DOHH2 (cell line): ENCODE data around the gene KIF2A.

Experiments used
- H3F3A ChIP-seq: fragments of 200-600 bp; sonication (generic), shearing (Covaris generic); 2 replicates; pipeline ENCODE4 v1.6.0; 2016; ENCODE audit warnings: antibody characterized with exemption, mild to moderate bottlenecking; ENCODE audit not compliant: control insufficient read depth, insufficient read depth
- H3K27ac ChIP-seq: fragments of 200-600 bp; sonication (generic); 2 replicates; pipeline ENCODE4 v1.5.1; 2014; ENCODE audit warnings: low read depth, mild to moderate bottlenecking, low read length, moderate library complexity
- H3K27me3 ChIP-seq: fragments of 200-600 bp; sonication (generic); 2 replicates; pipeline ENCODE4 v1.6.1; 2014; ENCODE audit warnings: mild to moderate bottlenecking, low read length, mixed read lengths; ENCODE audit not compliant: control insufficient read depth
- H3K36me3 ChIP-seq: fragments of 200-600 bp; sonication (generic); 2 replicates; pipeline ENCODE4 v1.6.1; 2014; ENCODE audit warnings: mild to moderate bottlenecking, low read length, moderate library complexity, mixed read lengths; ENCODE audit not compliant: control insufficient read depth
- H3K4me1 ChIP-seq: fragments of 200-600 bp; sonication (generic); 2 replicates; pipeline ENCODE4 v1.6.1; 2014; ENCODE audit warnings: mild to moderate bottlenecking, low read length, mixed read lengths; ENCODE audit not compliant: control insufficient read depth
- H3K4me2 ChIP-seq: fragments of 200-600 bp; sonication (generic); 2 replicates; pipeline ENCODE4 v1.6.0; 2014; ENCODE audit warnings: mild to moderate bottlenecking, low read length, moderate library complexity
- H3K4me3 ChIP-seq: fragments of 200-600 bp; sonication (generic); 2 replicates; pipeline ENCODE4 v1.5.1; 2014; ENCODE audit warnings: mild to moderate bottlenecking, low read length, mixed read lengths
- H3K79me2 ChIP-seq: fragments of 200-600 bp; sonication (generic); 2 replicates; pipeline ENCODE4 v1.6.1; 2014; ENCODE audit warnings: mild to moderate bottlenecking, low read length, mixed read lengths; ENCODE audit not compliant: control insufficient read depth
- H3K9me2 ChIP-seq: fragments of 200-600 bp; sonication (generic); replicated peaks from 2 replicates; pipeline ENCODE4 v1.6.1; 2014; ENCODE audit warnings: mild to moderate bottlenecking, low read length, mixed read lengths; ENCODE audit not compliant: control insufficient read depth
- H3K9me3 ChIP-seq: fragments of 200-600 bp; sonication (generic); 2 replicates; pipeline ENCODE4 v1.6.1; 2014; ENCODE audit warnings: antibody characterized with exemption, low read length, mixed read lengths; ENCODE audit not compliant: control insufficient read depth, insufficient read depth
- H4K20me1 ChIP-seq: fragments of 200-600 bp; sonication (generic); 2 replicates; pipeline ENCODE4 v1.6.0; 2014; ENCODE audit warnings: low read depth, mild to moderate bottlenecking, antibody characterized with exemption, low read length, moderate library complexity; ENCODE audit not compliant: control insufficient read depth, insufficient read depth
- EZH2phosphoT487 ChIP-seq: fragments of 200-600 bp; sonication (generic); IDR thresholded peaks from 2 replicates; pipeline ENCODE4 v1.6.1; 2017; ENCODE audit warnings: borderline replicate concordance, mild to moderate bottlenecking, antibody characterized with exemption, low read length, moderate library complexity, mixed read lengths
- TF ChIP-seq, protein P1 (sequence below): fragments of 200-600 bp; sonication (generic); IDR thresholded peaks from one replicate; pipeline ENCODE4 v1.5.1; 2014; ENCODE audit warnings: antibody characterized with exemption, mild to moderate bottlenecking, low read depth, low read length; ENCODE audit not compliant: poor library complexity, severe bottlenecking

Gene KIF2A

DNA sequence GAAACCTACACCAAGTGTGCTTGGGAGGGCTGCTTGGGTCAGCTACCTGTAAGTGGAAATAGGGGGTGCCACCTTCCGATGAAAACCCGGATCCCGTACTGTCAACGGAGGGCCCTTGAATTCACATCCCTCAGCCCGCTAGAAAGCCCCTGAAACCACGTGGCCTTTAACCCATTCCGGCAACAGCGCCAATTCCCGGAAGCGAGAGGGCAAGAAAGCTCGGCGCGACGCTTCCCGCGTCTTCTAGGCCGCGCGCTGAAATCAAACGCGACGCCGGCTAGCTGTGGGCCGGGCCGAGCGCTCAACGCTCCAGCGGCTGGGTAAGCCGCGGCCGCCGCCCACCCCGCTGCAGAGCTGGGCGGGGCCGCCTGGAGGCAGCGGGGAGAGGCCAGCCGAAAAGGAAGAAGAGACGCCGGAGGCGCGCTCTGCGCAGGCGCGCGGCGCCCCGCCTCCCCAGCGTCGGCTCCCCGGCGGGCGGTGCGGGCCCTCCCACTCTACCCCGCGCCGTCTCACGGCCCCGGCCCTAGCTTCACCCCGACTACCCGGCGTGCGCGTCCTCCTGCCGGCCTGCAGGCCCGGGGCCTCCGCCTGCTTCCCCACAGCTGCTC lies at the start of gene KIF2A:
Gene KIF2A, plus strand, starts transcription at position 492 of the 608 bp plus-strand sequence. CDS start 267 bp downstream, outside the sequence.
- no peaks in the 10 kb centered on the region for H3K27me3 ChIP-seq
- H3K4me2 ChIP-seq, result peak within 1 kb of the TSS; percentile 93
- H3K9me3 ChIP-seq, result no peaks in the 10 kb centered on the region
- H3K4me1 ChIP-seq, result peaks cover 42% of the 10 kb centered on the region
- no peaks in the 10 kb centered on the region for H3F3A ChIP-seq
- TF ChIP-seq, protein P1, sequence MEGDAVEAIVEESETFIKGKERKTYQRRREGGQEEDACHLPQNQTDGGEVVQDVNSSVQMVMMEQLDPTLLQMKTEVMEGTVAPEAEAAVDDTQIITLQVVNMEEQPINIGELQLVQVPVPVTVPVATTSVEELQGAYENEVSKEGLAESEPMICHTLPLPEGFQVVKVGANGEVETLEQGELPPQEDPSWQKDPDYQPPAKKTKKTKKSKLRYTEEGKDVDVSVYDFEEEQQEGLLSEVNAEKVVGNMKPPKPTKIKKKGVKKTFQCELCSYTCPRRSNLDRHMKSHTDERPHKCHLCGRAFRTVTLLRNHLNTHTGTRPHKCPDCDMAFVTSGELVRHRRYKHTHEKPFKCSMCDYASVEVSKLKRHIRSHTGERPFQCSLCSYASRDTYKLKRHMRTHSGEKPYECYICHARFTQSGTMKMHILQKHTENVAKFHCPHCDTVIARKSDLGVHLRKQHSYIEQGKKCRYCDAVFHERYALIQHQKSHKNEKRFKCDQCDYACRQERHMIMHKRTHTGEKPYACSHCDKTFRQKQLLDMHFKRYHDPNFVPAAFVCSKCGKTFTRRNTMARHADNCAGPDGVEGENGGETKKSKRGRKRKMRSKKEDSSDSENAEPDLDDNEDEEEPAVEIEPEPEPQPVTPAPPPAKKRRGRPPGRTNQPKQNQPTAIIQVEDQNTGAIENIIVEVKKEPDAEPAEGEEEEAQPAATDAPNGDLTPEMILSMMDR, result no peak
- TF ChIP-seq EZH2phosphoT487, result no peak
- peaks cover 46% of the 10 kb centered on the region for H3K79me2 ChIP-seq
- peaks cover 32% of the 10 kb centered on the region for H3K36me3 ChIP-seq
- H3K4me3 ChIP-seq, result peak within 1 kb of the TSS; percentile 84
- H4K20me1 ChIP-seq, result peaks cover 17% of the 10 kb centered on the region
- H3K9me2 ChIP-seq, result no peaks in the 10 kb centered on the region
- peak within 1 kb of the TSS; percentile 68 for H3K27ac ChIP-seq

DNA sequence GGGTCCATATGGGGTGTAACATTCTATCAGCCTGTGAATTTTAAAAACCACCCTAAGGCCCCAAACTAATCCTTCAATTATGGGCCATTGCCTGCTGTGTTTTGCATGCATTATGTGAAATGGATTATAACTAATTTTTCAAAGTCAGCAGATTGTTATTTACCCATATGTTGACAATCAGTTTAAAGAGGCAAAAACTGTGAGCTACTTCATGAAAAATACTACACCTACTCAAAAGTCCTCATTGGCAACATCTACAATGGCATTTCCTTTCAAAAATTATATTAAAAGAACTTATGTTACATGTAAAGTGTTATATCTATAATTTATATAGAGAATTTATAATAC lies 49.0 kb upstream of the KIF2A start:
- Histone ChIP-seq H3K27ac (no peak overlapping the region), H3F3A (no peaks in the 10 kb centered on the region), H3K9me2 (no peaks in the 10 kb centered on the region), H3K9me3 (no peaks in the 10 kb centered on the region), H3K4me3 (peak overlapping the region; percentile 43), H3K79me2 (no peaks in the 10 kb centered on the region), H4K20me1 (no peaks in the 10 kb centered on the region), H3K4me2 (peak overlapping the region; percentile 62), H3K36me3 (no peaks in the 10 kb centered on the region), H3K27me3 (no peaks in the 10 kb centered on the region), H3K4me1 (peaks cover 29% of the 10 kb centered on the region)
- no peak for TF ChIP-seq EZH2phosphoT487
- TF ChIP-seq, protein P1, result no peak

DNA sequence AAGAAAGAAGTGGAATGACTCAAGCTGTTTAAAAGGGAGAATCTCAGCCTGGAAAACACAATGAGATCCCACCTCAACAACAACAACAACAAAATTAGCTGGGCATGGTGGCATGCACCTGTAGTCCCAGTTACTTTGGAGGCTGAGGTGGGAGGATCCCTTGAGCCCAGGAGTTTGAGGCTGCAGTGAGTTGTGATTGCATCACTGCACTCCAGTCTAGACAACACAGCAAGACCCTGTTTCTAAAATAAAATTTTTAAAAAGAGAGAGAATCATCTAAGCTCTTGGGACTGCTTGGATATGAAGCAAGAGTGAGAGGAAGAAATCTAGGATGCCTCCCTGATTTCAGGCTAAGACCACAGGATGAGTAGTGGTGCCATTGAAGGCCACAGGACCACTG lies 47.4 kb upstream of the KIF2A start:
- H3F3A ChIP-seq, result no peaks in the 10 kb centered on the region
- no peak overlapping the region for H3K4me2 ChIP-seq
- H3K4me3 ChIP-seq, result no peak overlapping the region
- H3K79me2 ChIP-seq, result no peaks in the 10 kb centered on the region
- H3K4me1 ChIP-seq, result peaks cover 29% of the 10 kb centered on the region
- H3K27ac ChIP-seq, result no peak overlapping the region
- TF ChIP-seq EZH2phosphoT487, result no peak
- TF ChIP-seq, protein P1, result no peak
- no peaks in the 10 kb centered on the region for H4K20me1 ChIP-seq
- no peaks in the 10 kb centered on the region for H3K36me3 ChIP-seq
- no peaks in the 10 kb centered on the region for H3K27me3 ChIP-seq
- H3K9me2 ChIP-seq, result no peaks in the 10 kb centered on the region
- no peaks in the 10 kb centered on the region for H3K9me3 ChIP-seq
